OCI-LY7 (cell line): Measurements from ENCODE around the gene CPNE4.

ENCODE experiments used
- EZH2phosphoT487 ChIP-seq: fragments of 200-600 bp; sonication (generic); IDR thresholded peaks from 2 replicates; pipeline ENCODE4 v1.6.1; 2018; ENCODE audit warnings: low read depth, borderline replicate concordance, mild to moderate bottlenecking, mixed run types, antibody characterized with exemption, low read length, moderate library complexity, mixed read lengths
- TF ChIP-seq, protein P1 (sequence below): fragments of 200-600 bp; sonication (generic); conservative IDR thresholded peaks from 2 replicates; pipeline ENCODE4 v1.5.1; 2014; ENCODE audit warnings: mild to moderate bottlenecking, antibody characterized with exemption, low read length, moderate library complexity, mixed read lengths

DNA sequence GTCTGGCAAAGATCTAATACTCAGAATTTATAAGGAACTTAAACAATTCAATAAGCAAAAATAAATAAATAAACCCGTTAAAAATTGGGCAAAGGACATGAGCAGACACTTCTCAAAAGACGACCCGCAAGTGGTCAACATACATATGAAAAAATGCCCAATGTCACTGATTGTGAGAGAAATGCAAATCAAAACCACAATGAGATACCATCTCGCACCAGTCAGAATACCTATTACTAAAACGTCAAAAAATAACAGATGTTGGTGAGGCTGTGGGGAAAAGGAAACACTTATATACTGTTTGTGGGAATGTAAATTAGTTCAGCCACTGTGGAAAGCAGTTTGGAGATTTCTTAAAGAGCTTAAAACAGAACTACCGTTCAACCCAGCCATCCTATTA is 344.0 kb downstream of the CPNE4 start:
- TF ChIP-seq, protein P1, sequence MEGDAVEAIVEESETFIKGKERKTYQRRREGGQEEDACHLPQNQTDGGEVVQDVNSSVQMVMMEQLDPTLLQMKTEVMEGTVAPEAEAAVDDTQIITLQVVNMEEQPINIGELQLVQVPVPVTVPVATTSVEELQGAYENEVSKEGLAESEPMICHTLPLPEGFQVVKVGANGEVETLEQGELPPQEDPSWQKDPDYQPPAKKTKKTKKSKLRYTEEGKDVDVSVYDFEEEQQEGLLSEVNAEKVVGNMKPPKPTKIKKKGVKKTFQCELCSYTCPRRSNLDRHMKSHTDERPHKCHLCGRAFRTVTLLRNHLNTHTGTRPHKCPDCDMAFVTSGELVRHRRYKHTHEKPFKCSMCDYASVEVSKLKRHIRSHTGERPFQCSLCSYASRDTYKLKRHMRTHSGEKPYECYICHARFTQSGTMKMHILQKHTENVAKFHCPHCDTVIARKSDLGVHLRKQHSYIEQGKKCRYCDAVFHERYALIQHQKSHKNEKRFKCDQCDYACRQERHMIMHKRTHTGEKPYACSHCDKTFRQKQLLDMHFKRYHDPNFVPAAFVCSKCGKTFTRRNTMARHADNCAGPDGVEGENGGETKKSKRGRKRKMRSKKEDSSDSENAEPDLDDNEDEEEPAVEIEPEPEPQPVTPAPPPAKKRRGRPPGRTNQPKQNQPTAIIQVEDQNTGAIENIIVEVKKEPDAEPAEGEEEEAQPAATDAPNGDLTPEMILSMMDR: no peak
- TF ChIP-seq EZH2phosphoT487: no peak
